Prostate gland (tissue), 2 donors: Measurements from ENCODE around the gene ERVW-1. TPM values are rescaled to one million over a fixed set of nuclear protein-coding genes. Genes with fewer than 3 reads are reported as not detected.
A peak's percentile ranks its signal among the peaks of the same experiment; 100 is the strongest.

Experiments used
- DNase-seq: peaks from one replicate; pipeline ENCODE4 v3.0.0-alpha.2; 2019; ENCODE audit warnings: low spot score
- H3K27ac ChIP-seq, 2 donors: fragments of 200-600 bp; sonication (generic); 2 replicates each; pipeline ENCODE4 v1.5.1; 2017 to 2019
- H3K27me3 ChIP-seq: fragments of 200-600 bp; sonication (generic); replicated peaks from 2 replicates; pipeline ENCODE4 v1.5.1; 2019; ENCODE audit not compliant: insufficient read depth
- H3K36me3 ChIP-seq, 2 donors: fragments of 200-600 bp; sonication (generic); 1 replicate in 1 of 2; 2 replicates in 1 of 2; pipeline versions ENCODE4 v1.5.1 to v1.8.1; 2017 to 2019
- H3K4me1 ChIP-seq: fragments of 200-600 bp; sonication (generic); replicated peaks from 2 replicates; pipeline ENCODE4 v1.5.1; 2019
- H3K4me3 ChIP-seq, 2 donors: fragments of 200-600 bp; sonication (generic); 2 replicates each; pipeline ENCODE4 v1.5.1; 2017 to 2019
- H3K9me3 ChIP-seq: fragments of 200-600 bp; sonication (generic); 2 replicates; pipeline ENCODE4 v1.5.1; 2017
- CTCF ChIP-seq, 4 experiments: fragments of 200-600 bp in 2 of 4; fragments of 450-650 bp in 2 of 4; sonication (generic) in 2 of 4; IDR thresholded peaks; 1 replicate in 3 of 4; 2 replicates in 1 of 4; pipeline ENCODE4 v1.5.1; 2016 to 2019; ENCODE audit warnings: antibody characterized with exemption in 4 of 4, mild to moderate bottlenecking in 2 of 4, moderate library complexity in 2 of 4
- POLR2A ChIP-seq: fragments of 450-650 bp; IDR thresholded peaks from one replicate; pipeline ENCODE4 v1.6.1; 2016; ENCODE audit warnings: antibody characterized with exemption, mild to moderate bottlenecking
- POLR2AphosphoS5 ChIP-seq: sonication (generic); formaldehyde crosslinking; IDR thresholded peaks from one replicate; pipeline ENCODE4 v1.6.1; 2017; ENCODE audit warnings: antibody characterized with exemption
- WGBS: methylation state at CpG from one replicate; pipeline ENCODE4 v1.1.5; 2018; 5-methylcytosine and 5-hydroxymethylcytosine counted together
- intact Hi-C: fragments of 100-400 bp; cut with DNase I; formaldehyde crosslinking; loops from one replicate; pipeline ENCODE4 v1.14.2; 2022
- total RNA-seq, 2 donors: library from RNA; depleted of rRNA; stranded (reverse); fragments of >200 nt; gene quantifications; one replicate each; pipeline ENCODE4 v1.1.0, GENCODE V29; 2016

The ERVW-1 gene
- total RNA-seq, 2 donors from 2014 or later, result 1.8 TPM; not detected in 1

GRCh38 chr7:92464515-92464914 is 13.2 kb downstream of the ERVW-1 start:
- peak; percentile 75 for DNase-seq
- WGBS, result 37% methylated on average over 3 of the region's 3 CpGs
- H3K4me3 ChIP-seq, result no peak overlapping the region
- H3K9me3 ChIP-seq, result no peaks in the 10 kb centered on the region
- no peaks in the 10 kb centered on the region for H3K27me3 ChIP-seq
- TF ChIP-seq POLR2AphosphoS5 (peak; percentile 83), CTCF (IDR thresholded peaks at IDR 0.05) (no peak)
- H3K27ac ChIP-seq, result peak overlapping the region; percentile 25 to 30
- intact Hi-C loops, result no loop called here
- H3K36me3 ChIP-seq, result no peaks in the 10 kb centered on the region
- H3K4me1 ChIP-seq, result no peaks in the 10 kb centered on the region

GRCh38 chr7:92462560-92462959 is 15.2 kb downstream of the ERVW-1 start:
- Histone ChIP-seq H3K4me1 (no peaks in the 10 kb centered on the region), H3K27me3 (no peaks in the 10 kb centered on the region), H3K36me3 (no peaks in the 10 kb centered on the region), H3K9me3 (no peaks in the 10 kb centered on the region), H3K4me3 (no peak overlapping the region), H3K27ac (no peak overlapping the region)
- intact Hi-C loops, result no loop called here
- no peak for DNase-seq
- WGBS, result 92% methylated on average over 3 of the region's 3 CpGs
- TF ChIP-seq POLR2AphosphoS5 (no peak), POLR2A (no peak), CTCF (IDR thresholded peaks at IDR 0.05) (no peak)

- TF ChIP-seq POLR2A (no peak), CTCF (IDR thresholded peaks at IDR 0.05) (peak; percentile 23 to 56 (median 49))
- no peaks in the 10 kb centered on the region for H3K36me3 ChIP-seq
- H3K9me3 ChIP-seq, result no peaks in the 10 kb centered on the region
- no peaks in the 10 kb centered on the region for H3K4me1 ChIP-seq
- H3K4me3 ChIP-seq, result no peak overlapping the region
- DNase-seq, result peak; percentile 16
- H3K27ac ChIP-seq, result no peak overlapping the region
- H3K27me3 ChIP-seq, result no peaks in the 10 kb centered on the region
- intact Hi-C loops, result no loop called here
- 69% methylated on average over 8 of the region's 8 CpGs for WGBS
Observed at GRCh38 chr7:92461027-92462003, 16.4 kb downstream of the ERVW-1 start.

GRCh38 chr7:92460510-92460909 is 17.2 kb downstream of the ERVW-1 start:
- no peak for DNase-seq
- Histone ChIP-seq H3K27me3 (no peaks in the 10 kb centered on the region), H3K36me3 (no peaks in the 10 kb centered on the region), H3K4me1 (no peaks in the 10 kb centered on the region), H3K9me3 (no peaks in the 10 kb centered on the region), H3K27ac (no peak overlapping the region), H3K4me3 (no peak overlapping the region)
- intact Hi-C loops, result no loop called here
- 77% methylated on average over 4 of the region's 4 CpGs for WGBS
- no peak for TF ChIP-seq CTCF (IDR thresholded peaks at IDR 0.05)
- no peak for TF ChIP-seq POLR2AphosphoS5
- TF ChIP-seq POLR2A, result no peak

- WGBS, result 44% methylated on average over 2 of the region's 2 CpGs
- peak overlapping the region in 1 of 2 donors; percentile 47 for H3K27ac ChIP-seq
- peak; percentile 46 for DNase-seq
Observed at GRCh38 chr7:92460109-92460508, 17.6 kb downstream of the ERVW-1 start.

More at GRCh38 chr7:92460109-92460508, 17.6 kb downstream of the ERVW-1 start:
- Histone ChIP-seq H3K36me3 (peaks cover 0 to 3% of the 10 kb centered on the region in 2 donors), H3K27me3 (no peaks in the 10 kb centered on the region), H3K4me3 (no peak overlapping the region), H3K4me1 (no peaks in the 10 kb centered on the region), H3K9me3 (no peaks in the 10 kb centered on the region)
- TF ChIP-seq POLR2A (no peak), CTCF (IDR thresholded peaks at IDR 0.05) (no peak), POLR2AphosphoS5 (peak; percentile 67)
- intact Hi-C loops, result no loop called here
